GM12865 (cell line): ENCODE measurements around the gene GPR85.
A peak's percentile ranks its signal among the peaks of the same experiment; 100 is the strongest.
"Not testable (repeated sequence)": the region's sequence is repeated elsewhere in the genome, so short reads cannot be mapped to it uniquely, and the experiment has no call there.

Source experiments
- DNase-seq: peaks from one replicate; pipeline ENCODE4 v3.0.0; 2010; ENCODE audit warnings: low read depth
- H3K4me3 ChIP-seq: 2 replicates; pipeline ENCODE4 v1.5.1; 2011; ENCODE audit warnings: mild to moderate bottlenecking, low read depth, low read length, control low read depth
- CTCF ChIP-seq: IDR thresholded peaks from 2 replicates; pipeline ENCODE4 v1.5.1; 2011; ENCODE audit warnings: low read length, control low read depth, low read depth, inconsistent platforms; ENCODE audit not compliant: insufficient read depth; ENCODE audit errors: missing control alignments

The GPR85 gene

GRCh38 chr7:113062499-113062898, 24.1 kb downstream of the GPR85 start:
- no peak for DNase-seq
- no peak for TF ChIP-seq CTCF
- H3K4me3 ChIP-seq: no peak overlapping the region

- H3K4me3 ChIP-seq: no peak overlapping the region
- TF ChIP-seq CTCF: no peak
- DNase-seq: peak; percentile 30
Observed at GRCh38 chr7:113060100-113060499, 26.5 kb downstream of the GPR85 start.

DNA sequence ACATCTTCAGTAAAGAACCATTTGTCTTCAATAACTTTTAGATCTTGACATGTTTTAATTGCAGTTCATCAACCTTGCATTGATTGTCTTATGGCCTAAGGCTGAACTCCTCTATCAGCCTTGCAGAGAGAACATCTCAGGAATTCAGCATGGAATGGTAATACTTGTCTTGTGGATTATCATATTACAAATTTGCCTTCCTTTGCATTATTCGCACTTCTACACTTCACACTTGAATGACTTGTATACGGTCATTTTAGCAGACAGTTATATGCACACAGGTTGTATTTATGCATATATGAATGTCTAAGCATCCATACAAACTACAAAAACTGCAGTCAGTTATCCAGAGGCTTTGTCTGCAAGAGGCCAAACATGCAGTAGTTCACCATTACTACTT, 31.7 kb downstream of the GPR85 start:
- H3K4me3 ChIP-seq: no peak overlapping the region
- no peak for TF ChIP-seq CTCF
- no peak for DNase-seq

- not testable (repeated sequence) for DNase-seq, H3K4me3 ChIP-seq
Observed at GRCh38 chr7:113054272-113054671, 32.4 kb downstream of the GPR85 start.

DNA sequence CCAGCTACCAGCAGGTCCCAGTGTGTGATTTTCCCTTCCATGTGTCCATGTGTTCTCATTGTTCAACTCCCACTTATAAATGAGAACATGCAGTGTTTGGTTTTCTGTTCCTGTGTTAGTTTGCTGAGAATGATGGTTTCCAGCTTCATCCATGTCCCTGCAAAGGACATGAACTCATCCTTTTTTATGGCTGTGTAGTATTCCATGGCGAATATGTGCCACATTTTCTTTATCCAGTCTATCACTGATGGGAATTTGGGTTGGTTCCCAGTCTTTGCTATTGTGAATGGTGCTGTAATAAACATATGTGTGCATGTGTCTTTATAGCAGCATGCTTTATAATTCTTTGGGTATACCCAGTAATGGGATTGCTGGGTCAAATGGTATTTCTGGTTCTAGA, 37.4 kb downstream of the GPR85 start:
- H3K4me3 ChIP-seq: not testable (repeated sequence)

DNA sequence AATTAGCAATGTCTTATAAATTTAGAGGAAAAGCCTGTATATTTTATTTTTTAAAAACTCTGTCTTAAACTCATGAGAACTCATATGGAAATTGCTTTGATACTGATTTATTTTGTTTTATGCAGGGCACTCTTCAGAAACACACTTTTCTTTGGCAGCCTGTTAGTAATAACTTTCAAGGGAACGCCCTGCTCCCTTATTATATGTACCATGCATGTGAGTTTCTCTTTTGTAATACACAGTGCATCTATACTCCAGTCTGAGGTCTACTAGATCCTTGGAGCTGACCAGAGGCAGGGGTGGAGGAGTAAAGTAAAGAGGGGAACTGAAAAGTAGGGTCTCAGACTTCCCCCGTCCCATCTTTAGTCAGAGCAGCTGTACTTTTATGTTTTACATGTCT, 40.2 kb downstream of the GPR85 start:
- H3K4me3 ChIP-seq: no peak overlapping the region
- no peak for DNase-seq
- no peak for TF ChIP-seq CTCF

More for the DNA sequence above, 37.4 kb downstream of the GPR85 start:
- DNase-seq: not testable (repeated sequence)

- no peak overlapping the region for H3K4me3 ChIP-seq
- DNase-seq: no peak
- TF ChIP-seq CTCF: no peak
Observed at GRCh38 chr7:113045379-113045778, 41.2 kb downstream of the GPR85 start.

- no peak overlapping the region for H3K4me3 ChIP-seq
- no peak for TF ChIP-seq CTCF
- DNase-seq: no peak
Observed at GRCh38 chr7:113044394-113044793, 42.2 kb downstream of the GPR85 start.
